AG04450 (cell line): ENCODE measurements around the gene OPHN1. TPM values are rescaled to one million over a fixed set of nuclear protein-coding genes. Genes with fewer than 3 reads are reported as not detected.

ENCODE experiments used
- CTCF ChIA-PET: fragments of 300-600, 350-600 bp; formaldehyde crosslinking; extraction: SDS; loops from one replicate; lab custom pipeline; 2022; ENCODE audit warnings: antibody characterized with exemption, inconsistent platforms; lab: Charles Lee
- POLR2A ChIA-PET: fragments of 350-600 bp; formaldehyde crosslinking; extraction: SDS; loops from one replicate; lab custom pipeline; 2021; ENCODE audit warnings: antibody characterized with exemption, inconsistent platforms; lab: Yijun Ruan, JAX
- DNase-seq: peaks from one replicate; pipeline ENCODE4 v3.0.0-alpha.2; 2011; ENCODE audit warnings: low read depth, low spot score
- H3K27ac ChIP-seq: one replicate; pipeline ENCODE4 v1.5.1; 2012; ENCODE audit warnings: low read depth, low read length, control low read depth
- H3K27me3 ChIP-seq: one replicate; pipeline ENCODE4 v1.6.0; 2012; ENCODE audit warnings: low read length; ENCODE audit not compliant: control insufficient read depth, insufficient read depth
- H3K4me3 ChIP-seq: 2 replicates; pipeline ENCODE4 v1.5.1; 2011; ENCODE audit warnings: mild to moderate bottlenecking, low read depth, low read length, control low read depth
- H3K9me3 ChIP-seq: 2 replicates; pipeline ENCODE4 v1.5.1; 2012; ENCODE audit warnings: low read length; ENCODE audit not compliant: control insufficient read depth, insufficient read depth
- CTCF ChIP-seq: IDR thresholded peaks from 2 replicates; pipeline ENCODE4 v1.5.1; 2011; ENCODE audit warnings: low read depth, low read length, control low read depth, inconsistent platforms
- polyA plus RNA-seq: library from polyadenylated mRNA; depleted of rRNA; stranded (reverse); fragments of >200 nt; gene quantifications from 2 replicates; pipeline ENCODE4 v1.2.3, GENCODE V29; 2011

OPHN1 gene
- polyA plus RNA-seq, 1 experiment, result 6.7 TPM

DNA sequence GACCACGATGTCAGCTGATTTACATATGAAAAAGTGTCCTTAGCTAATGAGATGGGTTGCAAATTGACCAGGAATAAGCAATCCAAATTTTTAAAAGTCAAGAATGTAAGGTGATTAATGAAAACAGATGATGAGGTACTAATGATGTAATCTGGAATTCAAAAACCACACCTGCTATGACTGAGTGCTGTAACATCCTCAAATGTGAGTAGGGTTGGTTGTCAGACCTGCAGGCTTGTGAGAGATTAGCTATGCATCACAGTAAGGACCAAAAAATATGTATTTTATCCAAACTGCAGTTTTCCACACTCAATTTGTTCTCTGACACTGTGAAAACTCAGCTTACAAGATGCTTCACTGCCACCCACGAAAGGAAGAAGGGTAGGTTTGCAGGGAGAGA is 242.5 kb downstream of the OPHN1 start:
- CTCF ChIA-PET, result interaction anchor here (0.9 kb wide), 1 partner anchor 300 kb away, joined by 4 read pairs; no protein-coding TSS in a partner anchor
- no peaks in the 10 kb centered on the region for H3K9me3 ChIP-seq
- H3K4me3 ChIP-seq, result no peak overlapping the region
- no peak for TF ChIP-seq CTCF
- no peak overlapping the region for H3K27ac ChIP-seq
- DNase-seq, result no peak
- POLR2A ChIA-PET, result no interaction called here
- no peaks in the 10 kb centered on the region for H3K27me3 ChIP-seq

- ChIA-PET POLR2A (no interaction called here), CTCF (interaction anchor here (0.7 to 1.2 kb wide), 2 partner anchors 10 to 626 kb away, joined by 3 read pairs; no protein-coding TSS in a partner anchor)
- H3K27ac ChIP-seq, result no peak overlapping the region
- no peak overlapping the region for H3K4me3 ChIP-seq
- no peaks in the 10 kb centered on the region for H3K27me3 ChIP-seq
- H3K9me3 ChIP-seq, result no peaks in the 10 kb centered on the region
- TF ChIP-seq CTCF, result no peak
- DNase-seq, result no peak
Measured at GRCh38 chrX:68186552-68187262, 246.6 kb downstream of the OPHN1 start.

DNA sequence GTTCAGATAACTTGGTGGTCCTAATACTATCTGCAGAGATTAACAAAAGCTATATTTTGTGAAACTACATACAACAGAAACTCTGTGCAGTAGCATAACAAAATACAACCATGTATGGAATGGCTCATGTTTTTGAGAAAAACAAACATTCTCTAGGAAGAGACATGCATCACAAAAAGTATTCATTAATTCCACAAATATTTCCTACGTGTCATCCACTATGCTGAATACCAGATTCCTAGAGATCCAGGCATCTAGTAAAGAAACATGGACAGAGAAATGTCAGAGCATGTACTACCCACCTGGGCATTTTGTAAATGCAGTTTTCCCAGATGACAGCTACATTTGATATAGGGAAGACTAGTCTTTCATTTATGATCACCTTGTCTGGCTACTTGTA is 248.1 kb downstream of the OPHN1 start:
- no peak for DNase-seq
- CTCF ChIA-PET, result interaction anchor here (0.8 to 4.6 kb wide), 4 partner anchors 8 to 525 kb away, joined by 3 to 27 read pairs (median 4); no protein-coding TSS in a partner anchor
- POLR2A ChIA-PET, result no interaction called here

GRCh38 chrX:68183612-68184214 is 249.6 kb downstream of the OPHN1 start:
- ChIA-PET POLR2A (no interaction called here), CTCF (interaction anchor here (0.5 to 4.6 kb wide), 13 partner anchors 10 to 459 kb away, joined by 3 to 27 read pairs (median 3); no protein-coding TSS in a partner anchor)
- H3K27ac ChIP-seq, result no peak overlapping the region
- TF ChIP-seq CTCF, result peak; percentile 63
- H3K4me3 ChIP-seq, result no peak overlapping the region
- H3K27me3 ChIP-seq, result no peaks in the 10 kb centered on the region
- no peaks in the 10 kb centered on the region for H3K9me3 ChIP-seq
- DNase-seq, result no peak

More for the DNA sequence above, 248.1 kb downstream of the OPHN1 start:
- H3K27me3 ChIP-seq, result no peaks in the 10 kb centered on the region
- no peak for TF ChIP-seq CTCF
- no peak overlapping the region for H3K27ac ChIP-seq
- H3K4me3 ChIP-seq, result no peak overlapping the region
- no peaks in the 10 kb centered on the region for H3K9me3 ChIP-seq

DNA sequence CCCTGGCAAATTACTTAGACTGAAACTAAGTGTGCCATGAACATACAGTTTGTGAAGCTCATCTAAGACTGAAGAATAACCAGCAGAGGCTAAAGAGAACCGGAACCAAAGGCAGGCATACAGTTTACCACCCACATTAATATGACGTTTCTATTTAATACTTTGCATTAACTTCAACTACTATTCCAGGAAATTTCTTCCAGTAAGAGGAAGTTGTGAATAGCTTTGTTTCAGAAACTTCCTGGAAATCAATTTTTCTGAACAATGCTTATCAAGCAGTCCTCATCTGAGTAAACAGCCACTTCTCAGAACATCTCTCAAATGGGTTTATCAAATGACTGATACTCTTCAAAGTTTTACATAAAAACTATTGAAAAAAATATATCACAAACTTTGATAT is 252.7 kb downstream of the OPHN1 start:
- no peak overlapping the region for H3K4me3 ChIP-seq
- TF ChIP-seq CTCF, result no peak
- ChIA-PET CTCF (no interaction called here), POLR2A (no interaction called here)
- H3K27me3 ChIP-seq, result no peaks in the 10 kb centered on the region
- DNase-seq, result no peak
- H3K27ac ChIP-seq, result no peak overlapping the region
- H3K9me3 ChIP-seq, result no peaks in the 10 kb centered on the region
